Type B pancreatic cell (in vitro differentiated cells): ENCODE measurements around the gene DDX4. TPM values are rescaled to one million over a fixed set of nuclear protein-coding genes. Genes with fewer than 3 reads are reported as not detected.

ENCODE experiments used
- DNase-seq: peaks from one replicate; pipeline ENCODE4 v3.0.0; 2021; ENCODE audit warnings: mixed read lengths; ENCODE audit not compliant: unreplicated experiment; ENCODE audit errors: extremely low spot score
- H3K27ac Mint-ChIP-seq: 2 replicates; pipeline ENCODE4 v1.8.0; 2021; ENCODE audit warnings: mild to moderate bottlenecking, mixed read lengths
- H3K27me3 Mint-ChIP-seq: 2 replicates; pipeline ENCODE4 v1.8.0; 2021; ENCODE audit warnings: mixed read lengths
- H3K36me3 Mint-ChIP-seq: 2 replicates; pipeline ENCODE4 v1.8.0; 2021; ENCODE audit warnings: mixed read lengths
- H3K4me1 Mint-ChIP-seq: one replicate; pipeline ENCODE4 v1.8.0; 2021; ENCODE audit warnings: mixed read lengths; ENCODE audit not compliant: unreplicated experiment
- H3K4me3 Mint-ChIP-seq: 2 replicates; pipeline ENCODE4 v1.8.0; 2021; ENCODE audit warnings: mild to moderate bottlenecking, mixed read lengths
- H3K9me3 Mint-ChIP-seq: 2 replicates; pipeline ENCODE4 v1.8.0; 2021; ENCODE audit warnings: mixed read lengths
- CTCF ChIP-seq: fragments of 200-600 bp; sonication (generic); conservative IDR thresholded peaks from 2 replicates; pipeline ENCODE4 v1.5.0; 2021; ENCODE audit warnings: antibody characterized with exemption, mild to moderate bottlenecking
- total RNA-seq: library from RNA; stranded (reverse); gene quantifications from 2 replicates; pipeline ENCODE4 v1.2.1, GENCODE V29; 2021; ENCODE audit warnings: low replicate concordance

Gene DDX4
- total RNA-seq, 1 donor from 2014 or later, result not detected

- TF ChIP-seq CTCF, result no peak
- DNase-seq, result no peak
- no peaks in the 10 kb centered on the region for H3K9me3 Mint-ChIP-seq
- H3K27me3 Mint-ChIP-seq, result no peaks in the 10 kb centered on the region
- no peaks in the 10 kb centered on the region for H3K36me3 Mint-ChIP-seq
- no peak overlapping the region for H3K27ac Mint-ChIP-seq
- no peaks in the 10 kb centered on the region for H3K4me1 Mint-ChIP-seq
- no peak overlapping the region for H3K4me3 Mint-ChIP-seq
Measured at GRCh38 chr5:55732585-55732984, 5.3 kb upstream of the DDX4 start.

DNA sequence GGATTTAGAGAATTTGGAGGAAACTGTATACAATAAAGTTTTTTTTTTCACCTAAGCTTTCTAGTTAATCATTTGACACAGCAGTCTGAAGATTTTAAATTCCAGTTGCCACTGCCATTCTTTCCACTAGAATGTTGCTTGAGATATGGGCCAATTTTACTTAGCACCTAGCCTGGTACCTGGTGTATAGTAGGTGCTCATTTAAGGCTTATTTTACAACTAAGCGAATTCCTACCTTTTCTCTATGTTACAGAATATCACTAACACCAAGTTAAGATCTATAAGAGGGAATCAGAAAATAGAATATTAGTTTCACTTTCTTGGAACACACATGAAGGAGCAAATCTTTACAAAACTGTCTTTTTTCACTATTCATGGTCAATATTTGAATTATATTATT, 3.2 kb upstream of the DDX4 start:
- H3K4me3 Mint-ChIP-seq, result no peak overlapping the region
- no peak overlapping the region for H3K27ac Mint-ChIP-seq
- TF ChIP-seq CTCF, result no peak
- no peaks in the 10 kb centered on the region for H3K4me1 Mint-ChIP-seq
- no peaks in the 10 kb centered on the region for H3K27me3 Mint-ChIP-seq
- H3K9me3 Mint-ChIP-seq, result no peaks in the 10 kb centered on the region
- DNase-seq, result no peak
- no peaks in the 10 kb centered on the region for H3K36me3 Mint-ChIP-seq

GRCh38 chr5:55742778-55743177, 4.9 kb downstream of the DDX4 start:
- H3K36me3 Mint-ChIP-seq, result no peaks in the 10 kb centered on the region
- H3K4me1 Mint-ChIP-seq, result no peaks in the 10 kb centered on the region
- DNase-seq, result no peak
- no peaks in the 10 kb centered on the region for H3K9me3 Mint-ChIP-seq
- H3K27me3 Mint-ChIP-seq, result peaks cover 5% of the 10 kb centered on the region
- TF ChIP-seq CTCF, result no peak
- no peak overlapping the region for H3K27ac Mint-ChIP-seq
- H3K4me3 Mint-ChIP-seq, result no peak overlapping the region

DNA sequence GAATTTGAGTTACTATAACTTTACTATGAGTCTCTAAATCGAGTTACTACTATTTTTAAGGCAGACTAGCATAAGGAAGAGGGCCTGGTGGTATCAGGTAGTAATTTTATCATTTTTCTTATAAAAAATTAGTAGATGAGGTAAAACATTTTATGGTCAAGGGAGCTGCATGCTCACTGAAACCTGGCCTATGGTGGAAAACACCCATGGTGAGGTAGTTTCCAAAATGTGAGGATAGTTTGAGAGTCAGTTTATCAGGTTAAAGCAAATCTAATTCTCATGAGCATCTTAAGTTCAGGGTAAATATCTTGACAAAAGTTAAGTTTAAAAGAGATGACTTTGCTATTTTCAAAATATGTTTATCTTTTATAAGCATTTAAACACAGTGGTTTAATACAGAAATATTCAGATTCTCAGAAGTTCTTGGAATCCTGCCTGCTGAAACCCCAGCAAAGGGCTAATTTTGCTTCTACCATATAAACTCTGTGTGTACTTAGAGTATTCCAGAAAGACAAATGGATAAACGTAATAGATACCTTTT, 10.0 kb downstream of the DDX4 start:
- Mint-ChIP-seq H3K9me3 (no peaks in the 10 kb centered on the region), H3K36me3 (no peaks in the 10 kb centered on the region), H3K27me3 (no peaks in the 10 kb centered on the region), H3K4me3 (no peak overlapping the region), H3K4me1 (no peaks in the 10 kb centered on the region), H3K27ac (no peak overlapping the region)
- TF ChIP-seq CTCF, result no peak
- no peak for DNase-seq

DNA sequence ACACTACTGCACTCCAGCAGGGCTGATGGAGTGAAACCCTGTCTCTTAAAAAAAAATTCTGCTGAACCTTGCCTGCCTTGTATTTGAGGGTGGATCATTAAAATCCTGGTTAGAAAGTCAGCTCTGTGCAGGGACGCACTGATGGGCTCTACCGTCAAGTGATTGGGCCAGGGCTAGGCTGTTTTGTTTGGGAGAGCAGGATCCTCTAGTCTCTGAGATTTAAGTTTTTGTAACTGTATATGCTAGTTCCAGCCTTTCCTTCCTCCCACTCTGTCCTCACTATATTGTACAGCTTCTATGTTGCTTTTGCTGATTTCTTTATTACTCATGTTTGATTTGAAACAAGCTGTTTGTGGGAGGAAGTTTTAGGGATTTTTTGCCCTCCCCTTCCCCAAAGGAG, 11.5 kb downstream of the DDX4 start:
- Mint-ChIP-seq H3K4me3 (no peak overlapping the region), H3K27ac (no peak overlapping the region), H3K27me3 (no peaks in the 10 kb centered on the region), H3K4me1 (no peaks in the 10 kb centered on the region), H3K9me3 (no peaks in the 10 kb centered on the region), H3K36me3 (no peaks in the 10 kb centered on the region)
- no peak for DNase-seq
- TF ChIP-seq CTCF, result no peak

DNA sequence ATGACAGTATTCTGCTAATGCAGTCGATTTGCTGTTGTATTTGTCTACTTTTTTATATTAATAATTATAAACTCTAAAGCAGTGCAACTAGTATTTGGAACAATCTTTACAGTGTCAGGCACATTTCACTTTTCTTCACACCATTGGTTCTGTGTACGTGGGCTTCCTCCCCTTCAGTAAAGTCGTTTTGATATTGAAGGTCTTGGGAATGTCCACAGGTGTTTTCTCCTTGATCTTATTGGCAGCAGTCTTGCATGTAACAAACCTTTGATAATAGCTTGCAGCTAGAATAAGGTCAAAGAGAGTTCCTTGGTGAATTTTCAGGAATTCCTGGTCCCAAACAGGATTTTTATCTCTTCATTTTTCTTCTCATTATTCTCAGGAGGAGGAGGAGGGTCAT, 12.2 kb downstream of the DDX4 start:
- no peak for TF ChIP-seq CTCF

More for the DNA sequence above, 12.2 kb downstream of the DDX4 start:
- Mint-ChIP-seq H3K4me1 (no peaks in the 10 kb centered on the region), H3K27me3 (no peaks in the 10 kb centered on the region), H3K9me3 (no peaks in the 10 kb centered on the region), H3K36me3 (no peaks in the 10 kb centered on the region), H3K27ac (no peak overlapping the region), H3K4me3 (no peak overlapping the region)
- DNase-seq, result no peak
